ENCODE data around the gene RCBTB2. TPM values are rescaled to one million over a fixed set of nuclear protein-coding genes. Genes with fewer than 3 reads are reported as not detected.
A peak's percentile ranks its signal among the peaks of the same experiment; 100 is the strongest.

RCBTB2 gene
- 96.5 TPM for total RNA-seq (2013)
- 100 to 1,000 TPM in 1 of 3 donors, 10 to 100 TPM in 2; 55.5 to 100 (median 64.4) TPM for polyA plus RNA-seq
- polyA minus RNA-seq = 20.6 and 22.6 TPM in 2 replicates
- total RNA-seq = 30.5 to 139 (median 91.1) reads per million in 11 experiments

DNA sequence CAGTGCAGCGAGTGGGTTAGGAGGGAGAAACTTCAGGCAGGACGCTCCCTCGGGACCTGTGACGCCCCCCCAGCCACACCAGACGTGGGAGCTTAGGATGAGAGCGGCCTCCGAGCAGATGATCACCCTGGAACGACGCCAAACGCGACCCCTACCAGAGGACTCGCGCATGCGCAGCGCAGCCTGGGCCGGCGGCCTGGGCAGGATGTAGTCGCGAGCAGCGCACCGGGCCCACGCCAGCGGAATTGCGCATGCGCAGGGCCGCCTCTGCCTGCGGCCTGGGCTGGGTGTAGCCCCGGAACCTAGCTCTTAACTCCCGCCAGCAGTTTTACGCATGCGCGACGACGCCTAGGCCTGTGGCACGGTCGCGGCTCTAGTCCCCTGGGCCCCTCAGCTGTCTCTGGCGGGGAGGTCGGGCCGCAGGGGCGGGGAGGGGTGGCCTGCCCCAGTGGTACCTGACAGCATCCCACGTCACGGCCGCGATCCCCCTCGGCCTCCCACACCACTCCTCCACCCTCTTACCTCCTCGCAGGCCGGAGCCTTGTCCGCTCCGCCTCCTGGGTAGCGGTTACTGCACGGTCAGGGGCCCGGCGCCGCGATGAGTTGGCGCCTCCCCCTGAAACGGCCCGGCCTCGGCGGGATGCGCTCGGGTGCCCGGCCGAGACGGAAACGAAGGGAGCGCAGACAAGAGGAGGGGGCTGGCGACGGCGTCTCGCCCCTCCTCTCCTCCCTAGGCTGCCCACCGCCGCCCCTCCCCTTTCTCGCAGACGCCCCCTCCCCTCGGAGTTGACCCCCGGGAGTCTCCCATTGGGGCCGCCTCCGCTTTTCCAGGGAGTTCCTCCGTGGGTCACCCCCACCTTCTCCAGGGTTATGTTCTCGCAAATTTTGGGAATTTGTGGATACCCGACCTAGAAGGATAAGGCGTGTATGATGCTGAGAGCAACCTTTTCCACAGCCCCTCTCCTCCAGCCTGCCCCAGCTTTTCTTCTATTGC, at the start of gene RCBTB2:
Gene RCBTB2 (minus strand): TSS at position 575 of the 994 bp plus-strand sequence. CDS start 11,141 bp downstream, outside the sequence.
- TF ChIP-seq CTCF (IDR thresholded peaks at IDR 0.05) = no peak
- DNase-seq = peak; percentile 98 to 99 (median 99)
- H3K79me2 ChIP-seq (ENCODE audit: insufficient read depth, low read length) = peaks cover 53% of the 10 kb centered on the region
- Mint-ChIP-seq H3K27me3 (ENCODE audit: low read depth in 3 of 3) (no peaks in the 10 kb centered on the region), H3K4me3 (peak within 1 kb of the TSS; percentile 91 to 94), H3K36me3 (peaks cover 23 to 25% of the 10 kb centered on the region in 2 donors), H3K9me3 (peaks cover 3 to 14% (median 10%) of the 10 kb centered on the region in 7 donors), H3K27ac (peak within 1 kb of the TSS; percentile 95 to 99 (median 97)), H3K4me1 (peaks cover 71% of the 10 kb centered on the region)
- peak within 1 kb of the TSS; percentile 81 for H3K4me2 ChIP-seq (replicated peaks; ENCODE audit: extremely low read depth, low read length, poor library complexity, severe bottlenecking)
- H3K36me3 ChIP-seq (replicated peaks in 1 of 2; ENCODE audit: control insufficient read depth in 1 of 2, insufficient read depth in 2 of 2, low read length in 2 of 2) = no peaks in the 10 kb centered on the region
- peak within 1 kb of the TSS; percentile 97 for H3K27ac ChIP-seq (ENCODE audit: low read depth in 1 of 2, low read length in 2 of 2)
- H3K4me1 ChIP-seq (ENCODE audit: control insufficient read depth in 1 of 2, insufficient read depth in 2 of 2, low read length in 2 of 2) = peaks cover 67 to 86% of the 10 kb centered on the region in 2 donors
- no peaks in the 10 kb centered on the region for H4K20me1 ChIP-seq (ENCODE audit: insufficient read depth, low read length)
- peak within 1 kb of the TSS; percentile 77 to 88 (median 83) for H3K4me3 ChIP-seq (replicated peaks in 1 of 3; ENCODE audit: low read depth in 2 of 3, low read length in 3 of 3)
- intact Hi-C loops (cut with micrococcal nuclease) = loop anchor here (5.0 to 10.0 kb wide), 2 partner anchors 44 to 208 kb away; no protein-coding TSS in a partner anchor
- under 1% methylated on average over 73 of the region's 84 CpGs for WGBS (ENCODE audit: insufficient coverage)
- peaks cover 0 to 3% of the 10 kb centered on the region in 2 donors for H3K9me3 ChIP-seq (replicated peaks in 1 of 2; ENCODE audit: control insufficient read depth in 1 of 2, insufficient read depth in 1 of 2, low read length in 2 of 2)
- peak within 1 kb of the TSS; percentile 84 for H2AFZ ChIP-seq (ENCODE audit: insufficient read depth, low read depth, low read length, poor library complexity, severe bottlenecking)
- no peaks in the 10 kb centered on the region for H3K27me3 ChIP-seq (ENCODE audit: control insufficient read depth in 2 of 2, insufficient read depth in 2 of 2, low read length in 2 of 2)
- peak within 1 kb of the TSS; percentile 93 for H3K9ac ChIP-seq (ENCODE audit: insufficient read depth, low read length, poor library complexity, severe bottlenecking)

DNA sequence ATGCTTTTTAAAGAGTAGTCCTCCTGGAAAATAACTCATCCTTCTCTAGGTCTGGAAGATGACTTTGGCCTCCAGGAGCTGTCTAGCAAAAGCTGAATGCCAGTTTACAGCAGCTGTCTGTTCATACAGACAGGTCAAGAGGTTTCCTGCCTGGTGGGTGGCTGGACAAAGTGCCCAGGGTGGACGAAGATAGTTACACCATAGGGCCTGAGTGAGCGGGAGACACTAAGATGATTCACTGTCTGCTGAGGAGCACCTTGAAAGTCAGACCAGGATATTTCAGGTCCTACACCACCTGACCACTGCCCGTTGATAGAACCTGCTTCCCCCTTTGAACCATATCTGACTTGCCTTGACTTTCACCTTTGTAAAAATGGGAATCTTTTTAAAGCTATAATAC, 49.2 kb upstream of the RCBTB2 start:
- intact Hi-C loops (cut with micrococcal nuclease) = loop anchor here in 1 of 2 donors (5.0 kb wide), 1 partner anchor 250 kb away; no protein-coding TSS in a partner anchor
- peaks cover 0 to 2% of the 10 kb centered on the region in 2 donors for H3K36me3 Mint-ChIP-seq

More for the DNA sequence above, 49.2 kb upstream of the RCBTB2 start:
- Histone ChIP-seq H3K27me3 (ENCODE audit: control insufficient read depth in 2 of 2, insufficient read depth in 2 of 2, low read length in 2 of 2) (no peaks in the 10 kb centered on the region), H3K4me3 (replicated peaks in 1 of 3; ENCODE audit: low read depth in 2 of 3, low read length in 3 of 3) (no peak overlapping the region), H3K4me2 (replicated peaks; ENCODE audit: extremely low read depth, low read length, poor library complexity, severe bottlenecking) (no peak overlapping the region), H4K20me1 (ENCODE audit: insufficient read depth, low read length) (no peaks in the 10 kb centered on the region), H2AFZ (ENCODE audit: insufficient read depth, low read depth, low read length, poor library complexity, severe bottlenecking) (no peak overlapping the region), H3K9ac (ENCODE audit: insufficient read depth, low read length, poor library complexity, severe bottlenecking) (no peak overlapping the region), H3K4me1 (ENCODE audit: control insufficient read depth in 1 of 2, insufficient read depth in 2 of 2, low read length in 2 of 2) (peaks cover 54 to 58% of the 10 kb centered on the region in 2 donors), H3K9me3 (replicated peaks in 1 of 2; ENCODE audit: control insufficient read depth in 1 of 2, insufficient read depth in 1 of 2, low read length in 2 of 2) (no peaks in the 10 kb centered on the region), H3K27ac (ENCODE audit: low read depth in 1 of 2, low read length in 2 of 2) (no peak overlapping the region), H3K79me2 (ENCODE audit: insufficient read depth, low read length) (no peaks in the 10 kb centered on the region), H3K36me3 (replicated peaks in 1 of 2; ENCODE audit: control insufficient read depth in 1 of 2, insufficient read depth in 2 of 2, low read length in 2 of 2) (no peaks in the 10 kb centered on the region)
- Mint-ChIP-seq H3K9me3 (peaks cover 0 to under 1% (median 0%) of the 10 kb centered on the region in 7 donors), H3K4me1 (peaks cover 58% of the 10 kb centered on the region), H3K27me3 (ENCODE audit: low read depth in 3 of 3) (peaks cover 0 to 3% (median 0%) of the 10 kb centered on the region in 3 donors), H3K4me3 (no peak overlapping the region), H3K27ac (no peak overlapping the region)
- WGBS (ENCODE audit: insufficient coverage) = 67% methylated on average over 1 of the region's 3 CpGs
- no peak for TF ChIP-seq CTCF (IDR thresholded peaks at IDR 0.05)
- DNase-seq = no peak
